ENCODE measurements around the gene ATG3.

DNA sequence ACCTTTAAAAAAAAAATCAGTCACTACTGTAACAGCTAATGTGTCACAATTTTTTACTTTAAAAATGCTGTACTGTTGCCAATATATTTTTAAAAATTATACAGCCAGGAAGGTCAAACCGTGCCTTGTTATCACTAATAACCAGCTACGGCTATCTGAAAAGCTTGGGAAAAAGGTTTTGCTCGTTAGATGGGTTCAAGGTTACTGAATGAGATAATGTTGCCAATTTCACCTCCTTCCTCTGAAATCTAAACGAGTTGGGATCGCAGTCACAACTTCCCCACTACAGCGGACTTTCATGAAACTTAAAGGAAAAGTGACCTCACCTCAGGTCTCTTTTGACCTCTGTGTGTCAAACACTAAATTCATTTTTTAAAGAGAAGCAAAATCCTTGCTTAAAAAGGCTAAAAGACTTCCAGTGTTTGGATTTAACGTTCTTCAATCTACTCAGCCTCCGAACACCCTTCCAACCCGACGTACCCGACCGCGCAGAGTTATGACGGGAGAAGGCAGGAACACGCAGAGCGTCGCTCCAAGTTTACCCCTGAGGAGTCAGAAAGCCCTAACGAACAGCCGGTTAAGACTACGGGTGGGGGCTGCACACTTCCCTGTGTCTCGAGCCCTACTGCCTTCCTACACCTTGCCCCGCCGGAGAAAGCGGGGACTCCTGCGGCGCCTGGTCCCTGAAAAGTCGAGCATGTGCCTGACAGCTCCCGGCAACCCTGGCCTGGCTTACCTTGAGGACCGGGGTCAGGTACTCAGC is 860 bp downstream of the ATG3 start:
- TF ChIP-seq, protein P1, sequence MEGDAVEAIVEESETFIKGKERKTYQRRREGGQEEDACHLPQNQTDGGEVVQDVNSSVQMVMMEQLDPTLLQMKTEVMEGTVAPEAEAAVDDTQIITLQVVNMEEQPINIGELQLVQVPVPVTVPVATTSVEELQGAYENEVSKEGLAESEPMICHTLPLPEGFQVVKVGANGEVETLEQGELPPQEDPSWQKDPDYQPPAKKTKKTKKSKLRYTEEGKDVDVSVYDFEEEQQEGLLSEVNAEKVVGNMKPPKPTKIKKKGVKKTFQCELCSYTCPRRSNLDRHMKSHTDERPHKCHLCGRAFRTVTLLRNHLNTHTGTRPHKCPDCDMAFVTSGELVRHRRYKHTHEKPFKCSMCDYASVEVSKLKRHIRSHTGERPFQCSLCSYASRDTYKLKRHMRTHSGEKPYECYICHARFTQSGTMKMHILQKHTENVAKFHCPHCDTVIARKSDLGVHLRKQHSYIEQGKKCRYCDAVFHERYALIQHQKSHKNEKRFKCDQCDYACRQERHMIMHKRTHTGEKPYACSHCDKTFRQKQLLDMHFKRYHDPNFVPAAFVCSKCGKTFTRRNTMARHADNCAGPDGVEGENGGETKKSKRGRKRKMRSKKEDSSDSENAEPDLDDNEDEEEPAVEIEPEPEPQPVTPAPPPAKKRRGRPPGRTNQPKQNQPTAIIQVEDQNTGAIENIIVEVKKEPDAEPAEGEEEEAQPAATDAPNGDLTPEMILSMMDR (IDR thresholded peaks at IDR 0.05; ENCODE audit: borderline replicate concordance, extremely low read depth, low read length, poor library complexity, severe bottlenecking) = no peak
- TF ChIP-seq EZH2 (IDR thresholded peaks at IDR 0.05; ENCODE audit: borderline replicate concordance, low read depth, low read length, severe bottlenecking) = no peak
